Heart left ventricle (tissue), 13 donors: ENCODE results near the gene PLAC8.

Experiments used
- POLR2A ChIP-seq, 2 donors: fragments of 450-650 bp; IDR thresholded peaks; one replicate each; pipeline ENCODE4 v1.6.1; 2017; ENCODE audit warnings: antibody characterized with exemption in 2 of 2, mild to moderate bottlenecking in 2 of 2, moderate library complexity in 2 of 2
- TF ChIP-seq, protein P1 (sequence below), 12 donors: fragments of 200-600 bp; sonication (generic) in 4 of 12; IDR thresholded peaks; one replicate each; pipeline versions ENCODE4 v1.5.0 to v1.8.0; 2018 to 2022; ENCODE audit warnings: antibody characterized with exemption in 12 of 12, mild to moderate bottlenecking in 5 of 12
- donor health status: ischemic (EF 13 %, LVEDD 7.1; RV severe dilation, severe dysfunction).
- donor health status: DM: no; HTN: yes; CAD: no.
- donor health status: DM: no; HTN: no; CAD: no.
- donor health status: ischemic (EF 25% LVEDD 6.9; RV normal size, moderate dysfunction).
- donor health status: ischemic (EF 25% LVEDD 5.7; RV mildly dilated, moderate dysfunction).
- donor health status: ischemic (EF 35%, LVEDD 5.7; RV mildly dilated, moderate dysfunction).
- donor health status: nonischemic (EF 11% LVEDD 7.7; RV severe dilation, severe dysfunction).
- donor health status: DM: yes; HTN: yes; CAD: no.
- donor health status: PGD.
- donor health status: ischemic (EF 29% LVEDD 5.4; RV normal size, mild dysfunction).
- donor health status: nonischemic (EF 23%, LVEDD 6.1; RV moderate dilation, normal function).

DNA sequence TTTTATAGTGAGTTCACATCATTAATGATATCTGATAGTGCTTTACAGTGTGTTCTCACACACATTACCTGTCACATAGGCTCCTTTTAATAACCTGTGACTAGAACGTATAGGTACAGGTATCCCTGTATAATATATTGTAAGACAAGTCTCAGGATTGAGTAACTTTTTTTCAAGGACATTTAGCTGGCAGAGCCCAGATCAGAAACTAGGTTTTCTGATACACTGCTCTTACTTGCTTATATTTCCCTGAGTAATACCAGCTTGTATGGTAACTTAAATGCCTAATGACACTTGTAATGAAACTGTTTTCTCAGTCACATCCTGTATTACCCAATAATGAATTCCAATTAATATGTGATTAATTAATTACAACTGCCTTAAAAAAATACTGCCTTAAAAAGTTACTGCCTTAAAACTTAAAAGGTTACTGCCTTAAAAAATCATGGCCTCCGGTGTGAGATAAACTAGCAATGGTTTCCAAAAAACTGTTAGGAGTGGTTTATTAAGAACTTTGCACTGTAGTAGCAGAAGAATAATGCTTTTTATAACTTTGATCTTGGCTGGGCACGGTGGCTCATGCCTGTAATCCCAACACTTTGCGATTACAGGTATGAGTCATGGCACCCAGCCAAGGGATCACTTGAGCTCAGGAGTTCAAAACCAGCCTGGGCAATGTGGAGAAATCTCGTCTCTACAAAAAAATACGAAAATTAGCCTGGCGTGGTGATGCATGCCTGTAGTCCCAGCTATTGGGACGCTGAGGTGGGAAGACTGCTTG lies 67.6 kb downstream of the PLAC8 start:
- TF ChIP-seq, protein P1, sequence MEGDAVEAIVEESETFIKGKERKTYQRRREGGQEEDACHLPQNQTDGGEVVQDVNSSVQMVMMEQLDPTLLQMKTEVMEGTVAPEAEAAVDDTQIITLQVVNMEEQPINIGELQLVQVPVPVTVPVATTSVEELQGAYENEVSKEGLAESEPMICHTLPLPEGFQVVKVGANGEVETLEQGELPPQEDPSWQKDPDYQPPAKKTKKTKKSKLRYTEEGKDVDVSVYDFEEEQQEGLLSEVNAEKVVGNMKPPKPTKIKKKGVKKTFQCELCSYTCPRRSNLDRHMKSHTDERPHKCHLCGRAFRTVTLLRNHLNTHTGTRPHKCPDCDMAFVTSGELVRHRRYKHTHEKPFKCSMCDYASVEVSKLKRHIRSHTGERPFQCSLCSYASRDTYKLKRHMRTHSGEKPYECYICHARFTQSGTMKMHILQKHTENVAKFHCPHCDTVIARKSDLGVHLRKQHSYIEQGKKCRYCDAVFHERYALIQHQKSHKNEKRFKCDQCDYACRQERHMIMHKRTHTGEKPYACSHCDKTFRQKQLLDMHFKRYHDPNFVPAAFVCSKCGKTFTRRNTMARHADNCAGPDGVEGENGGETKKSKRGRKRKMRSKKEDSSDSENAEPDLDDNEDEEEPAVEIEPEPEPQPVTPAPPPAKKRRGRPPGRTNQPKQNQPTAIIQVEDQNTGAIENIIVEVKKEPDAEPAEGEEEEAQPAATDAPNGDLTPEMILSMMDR (IDR thresholded peaks at IDR 0.05): no peak
- TF ChIP-seq POLR2A (IDR thresholded peaks at IDR 0.05): no peak
